ENCODE data around the gene TBX10. TPM values are rescaled to one million over a fixed set of nuclear protein-coding genes. Genes with fewer than 3 reads are reported as not detected.
"Not testable (repeated sequence)": the region's sequence is repeated elsewhere in the genome, so short reads cannot be mapped to it uniquely, and the experiment has no call there.

Gene TBX10
- total and polyA plus RNA-seq, 7 donors, result 15.8 to 109 (median 60.6) TPM; not detected in 4

- no peaks in the 10 kb centered on the region for H3K9me3 ChIP-seq
- H3K27me3 ChIP-seq, result peaks cover 0 to 4% (median 0%) of the 10 kb centered on the region in 3 donors
- intact Hi-C loops (cut with DNase I), result no loop called here
- no peak for TF ChIP-seq POLR2A (IDR thresholded peaks at IDR 0.05)
- no peak for TF ChIP-seq EP300 (IDR thresholded peaks at IDR 0.05)
- TF ChIP-seq CTCF (IDR thresholded peaks at IDR 0.05), result no peak
- no peak for TF ChIP-seq POLR2AphosphoS5 (IDR thresholded peaks at IDR 0.05)
- no peak overlapping the region for H3K27ac ChIP-seq
- H3K36me3 ChIP-seq, result no peaks in the 10 kb centered on the region
- no peak overlapping the region for H3K4me3 ChIP-seq
- peak; percentile 44 for DNase-seq
- 87 to 90% methylated on average over 28 of the region's 28 CpGs for WGBS, 2 donors
- no peaks in the 10 kb centered on the region for H3K4me1 ChIP-seq
These were observed 2.0 kb upstream of the TBX10 start for GRCh38 chr11:67641338-67642172.

GRCh38 chr11:67640758-67641337, 1.3 kb upstream of the TBX10 start:
- intact Hi-C loops (cut with DNase I), result no loop called here
- H3K27me3 ChIP-seq, result peaks cover 0 to 4% (median 0%) of the 10 kb centered on the region in 3 donors
- no peaks in the 10 kb centered on the region for H3K9me3 ChIP-seq
- no peak overlapping the region for H3K27ac ChIP-seq
- no peaks in the 10 kb centered on the region for H3K4me1 ChIP-seq
- no peaks in the 10 kb centered on the region for H3K36me3 ChIP-seq
- peak; percentile 3 for DNase-seq
- TF ChIP-seq CTCF (IDR thresholded peaks at IDR 0.05), result no peak
- no peak for TF ChIP-seq POLR2AphosphoS5 (IDR thresholded peaks at IDR 0.05)
- TF ChIP-seq EP300 (IDR thresholded peaks at IDR 0.05), result no peak
- no peak for TF ChIP-seq POLR2A (IDR thresholded peaks at IDR 0.05)
- H3K4me3 ChIP-seq, result no peak overlapping the region
- 79 to 85% methylated on average over 12 of the region's 12 CpGs for WGBS, 2 donors

- WGBS, 2 donors, result 48 to 62% methylated on average over 23 of the region's 23 CpGs
- TF ChIP-seq EP300 (IDR thresholded peaks at IDR 0.05), result no peak
- no peak for TF ChIP-seq POLR2AphosphoS5 (IDR thresholded peaks at IDR 0.05)
- no peak for TF ChIP-seq POLR2A (IDR thresholded peaks at IDR 0.05)
- TF ChIP-seq CTCF (IDR thresholded peaks at IDR 0.05), result peak; percentile 26 to 62 (median 46)
- Histone ChIP-seq H3K4me3 (no peak overlapping the region), H3K27me3 (peaks cover 0 to 4% (median 0%) of the 10 kb centered on the region in 3 donors), H3K9me3 (no peaks in the 10 kb centered on the region), H3K36me3 (no peaks in the 10 kb centered on the region), H3K27ac (no peak overlapping the region), H3K4me1 (no peaks in the 10 kb centered on the region)
- DNase-seq, result peak; percentile 83
- intact Hi-C loops (cut with DNase I), result no loop called here
These were observed 626 bp upstream of the TBX10 start for GRCh38 chr11:67640021-67640757.

GRCh38 chr11:67638535-67639437, 777 bp downstream of the TBX10 start:
- H3K27ac ChIP-seq, result no peak overlapping the region
- peak; percentile 55 for DNase-seq
- H3K27me3 ChIP-seq, result peaks cover 0 to 9% (median 0%) of the 10 kb centered on the region in 3 donors
- intact Hi-C loops (cut with DNase I), result no loop called here
- H3K9me3 ChIP-seq, result no peaks in the 10 kb centered on the region
- TF ChIP-seq POLR2A (IDR thresholded peaks at IDR 0.05) (no peak), EP300 (IDR thresholded peaks at IDR 0.05) (no peak), CTCF (IDR thresholded peaks at IDR 0.05) (no peak), POLR2AphosphoS5 (IDR thresholded peaks at IDR 0.05) (no peak)
- no peaks in the 10 kb centered on the region for H3K36me3 ChIP-seq
- H3K4me1 ChIP-seq, result no peaks in the 10 kb centered on the region
- H3K4me3 ChIP-seq, result no peak overlapping the region
- WGBS, 2 donors, result 89 to 90% methylated on average over 24 of the region's 24 CpGs

GRCh38 chr11:67637441-67637840, 2.1 kb downstream of the TBX10 start:
- H3K4me3 ChIP-seq; H3K27me3 ChIP-seq; H3K9me3 ChIP-seq; intact Hi-C loops (cut with DNase I); H3K27ac ChIP-seq; H3K4me1 ChIP-seq; H3K36me3 ChIP-seq: not testable (repeated sequence)
- DNase-seq, result peak; percentile 10
- 56 to 81% methylated on average over 3 of the region's 3 CpGs for WGBS, 2 donors
